ENCODE data around the gene SEC61B. TPM values are rescaled to one million over a fixed set of nuclear protein-coding genes. Genes with fewer than 3 reads are reported as not detected.

The SEC61B gene
- total RNA-seq, 6 donors from 2014 or later, result 26.2 to 128 (median 95.7) TPM

DNA sequence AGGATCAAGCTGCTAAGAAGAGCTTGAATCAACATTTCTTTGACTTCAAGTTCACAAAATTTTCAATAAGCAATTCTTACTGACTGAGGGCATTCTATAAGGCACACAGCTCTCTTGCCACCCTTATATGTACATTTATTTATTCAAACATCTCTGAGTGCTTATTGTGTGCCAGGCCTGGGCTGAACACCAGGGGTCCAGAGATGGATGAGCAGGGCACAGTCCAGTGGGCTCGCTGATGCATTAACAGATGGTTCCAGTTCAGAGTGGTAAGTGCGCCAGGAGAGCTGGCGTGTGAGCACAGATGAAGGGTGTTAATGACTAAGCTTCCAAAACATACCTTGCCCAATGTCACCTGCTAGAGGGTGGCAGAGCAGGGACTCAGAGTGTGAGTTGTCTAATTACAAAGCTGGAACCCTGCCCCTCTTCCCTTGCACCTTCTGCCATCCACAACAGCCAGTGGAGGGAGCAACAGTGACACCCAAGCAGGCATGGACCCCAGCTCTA lies 24.9 kb upstream of the SEC61B start:
- no peaks in the 10 kb centered on the region for H3K4me1 ChIP-seq
- TF ChIP-seq POLR2A (IDR thresholded peaks at IDR 0.05) (no peak), EP300 (IDR thresholded peaks at IDR 0.05) (no peak), POLR2AphosphoS5 (IDR thresholded peaks at IDR 0.05) (no peak)
- TF ChIP-seq, protein P1, sequence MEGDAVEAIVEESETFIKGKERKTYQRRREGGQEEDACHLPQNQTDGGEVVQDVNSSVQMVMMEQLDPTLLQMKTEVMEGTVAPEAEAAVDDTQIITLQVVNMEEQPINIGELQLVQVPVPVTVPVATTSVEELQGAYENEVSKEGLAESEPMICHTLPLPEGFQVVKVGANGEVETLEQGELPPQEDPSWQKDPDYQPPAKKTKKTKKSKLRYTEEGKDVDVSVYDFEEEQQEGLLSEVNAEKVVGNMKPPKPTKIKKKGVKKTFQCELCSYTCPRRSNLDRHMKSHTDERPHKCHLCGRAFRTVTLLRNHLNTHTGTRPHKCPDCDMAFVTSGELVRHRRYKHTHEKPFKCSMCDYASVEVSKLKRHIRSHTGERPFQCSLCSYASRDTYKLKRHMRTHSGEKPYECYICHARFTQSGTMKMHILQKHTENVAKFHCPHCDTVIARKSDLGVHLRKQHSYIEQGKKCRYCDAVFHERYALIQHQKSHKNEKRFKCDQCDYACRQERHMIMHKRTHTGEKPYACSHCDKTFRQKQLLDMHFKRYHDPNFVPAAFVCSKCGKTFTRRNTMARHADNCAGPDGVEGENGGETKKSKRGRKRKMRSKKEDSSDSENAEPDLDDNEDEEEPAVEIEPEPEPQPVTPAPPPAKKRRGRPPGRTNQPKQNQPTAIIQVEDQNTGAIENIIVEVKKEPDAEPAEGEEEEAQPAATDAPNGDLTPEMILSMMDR (IDR thresholded peaks at IDR 0.05), result no peak
- no peak for ATAC-seq (ENCODE audit: low FRiP score in 2 of 2)
- H3K27me3 ChIP-seq, result no peaks in the 10 kb centered on the region
- H3K36me3 ChIP-seq, result no peaks in the 10 kb centered on the region
- no peaks in the 10 kb centered on the region for H3K9me3 ChIP-seq
- DNase-seq, result no peak
- H3K4me3 ChIP-seq, result no peak overlapping the region
- WGBS, 2 donors, result 50 to 88% methylated on average over 1 to 3 of the region's 3 CpGs
- no peak overlapping the region for H3K27ac ChIP-seq

DNA sequence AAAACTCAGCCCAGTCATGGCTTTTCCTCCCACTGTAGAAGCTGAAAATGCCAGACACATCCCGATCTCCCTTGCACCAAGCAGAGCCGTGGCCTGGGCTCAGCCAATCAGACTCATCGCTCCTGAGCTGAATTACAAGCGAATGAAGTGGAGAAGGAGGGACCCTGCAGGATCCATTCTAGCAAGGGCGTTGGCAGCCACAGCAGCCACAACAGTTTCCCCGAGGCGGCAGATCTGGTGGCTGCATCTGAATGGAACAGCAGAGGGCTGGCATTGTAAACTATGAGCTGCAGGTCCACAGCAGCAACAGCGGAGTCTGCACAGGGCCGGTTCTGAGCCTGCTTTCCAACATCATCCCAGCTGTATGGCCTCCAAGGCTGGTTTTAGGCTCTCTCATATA lies 24.1 kb upstream of the SEC61B start:
- no peak overlapping the region for H3K4me3 ChIP-seq
- H3K27me3 ChIP-seq, result no peaks in the 10 kb centered on the region

DNA sequence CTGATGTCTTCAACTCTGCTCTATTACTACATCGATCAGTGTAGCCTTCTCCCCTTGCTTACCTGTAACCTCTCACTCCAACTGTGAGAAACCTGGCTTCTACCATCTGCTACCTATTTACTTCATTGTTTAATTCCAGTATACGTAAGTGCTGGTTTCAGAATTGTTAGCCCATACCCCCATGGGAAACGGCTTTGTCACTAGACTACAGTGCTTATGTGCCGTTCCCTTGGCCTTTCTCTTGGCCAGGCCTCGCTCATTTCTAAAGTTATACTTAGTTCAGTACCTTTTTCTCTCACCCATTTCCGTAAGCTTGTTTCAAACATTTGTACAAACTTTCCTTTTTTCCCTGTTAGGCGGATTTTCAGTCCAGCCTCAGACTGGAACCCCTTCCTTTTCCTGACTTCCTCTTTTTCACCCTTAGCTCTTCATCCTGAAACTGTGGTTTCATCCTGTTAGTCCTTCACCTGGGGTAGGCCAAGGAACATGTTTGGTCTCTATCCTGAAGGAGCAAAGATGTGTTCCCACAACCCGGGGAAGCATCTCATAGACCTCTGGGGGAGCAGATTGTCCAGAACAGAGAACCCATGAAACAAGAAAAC lies 22.0 kb upstream of the SEC61B start:
- no peaks in the 10 kb centered on the region for H3K4me1 ChIP-seq
- H3K27ac ChIP-seq, result no peak overlapping the region
- WGBS, 2 donors, result 85 to 89% methylated on average over 8 of the region's 8 CpGs
- no peak for TF ChIP-seq EP300 (IDR thresholded peaks at IDR 0.05)
- TF ChIP-seq POLR2A (IDR thresholded peaks at IDR 0.05), result no peak
- TF ChIP-seq, protein P1 (IDR thresholded peaks at IDR 0.05), result no peak
- no peak for TF ChIP-seq POLR2AphosphoS5 (IDR thresholded peaks at IDR 0.05)
- H3K27me3 ChIP-seq, result no peaks in the 10 kb centered on the region
- H3K4me3 ChIP-seq, result no peak overlapping the region
- ATAC-seq (ENCODE audit: low FRiP score in 2 of 2), result no peak
- DNase-seq, result no peak
- H3K9me3 ChIP-seq, result no peaks in the 10 kb centered on the region
- H3K36me3 ChIP-seq, result no peaks in the 10 kb centered on the region

More for the DNA sequence above, 24.1 kb upstream of the SEC61B start:
- no peak for ATAC-seq (ENCODE audit: low FRiP score in 2 of 2)
- Histone ChIP-seq H3K36me3 (no peaks in the 10 kb centered on the region), H3K4me1 (no peaks in the 10 kb centered on the region), H3K27ac (no peak overlapping the region), H3K9me3 (no peaks in the 10 kb centered on the region)
- WGBS, 2 donors, result 80 to 82% methylated on average over 2 to 9 of the region's 9 CpGs
- no peak for DNase-seq
- no peak for TF ChIP-seq POLR2A (IDR thresholded peaks at IDR 0.05)
- TF ChIP-seq, protein P1 (IDR thresholded peaks at IDR 0.05), result no peak
- no peak for TF ChIP-seq POLR2AphosphoS5 (IDR thresholded peaks at IDR 0.05)
- TF ChIP-seq EP300 (IDR thresholded peaks at IDR 0.05), result no peak

DNA sequence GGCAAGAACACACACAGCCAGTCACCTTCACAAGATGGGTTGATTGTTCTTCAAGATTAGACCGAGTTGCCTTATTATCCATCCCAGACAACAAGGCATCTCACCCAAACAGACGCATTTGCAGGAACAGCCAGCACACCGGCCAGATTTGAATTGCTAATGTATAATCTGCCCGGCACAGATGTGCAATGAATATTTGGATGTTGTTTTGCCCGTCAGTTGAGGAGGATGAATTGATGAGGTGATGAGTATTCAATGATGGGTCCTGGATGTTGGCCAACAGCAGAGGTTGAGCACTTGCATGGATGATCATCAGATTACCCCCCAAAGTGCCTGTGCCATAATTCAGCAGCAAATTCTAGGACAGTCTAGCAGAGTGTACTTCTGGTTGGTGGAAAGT lies 20.5 kb upstream of the SEC61B start:
- no peak for DNase-seq
- 69 to 78% methylated on average over 4 to 5 of the region's 5 CpGs for WGBS, 2 donors
- Histone ChIP-seq H3K4me1 (no peaks in the 10 kb centered on the region), H3K36me3 (no peaks in the 10 kb centered on the region), H3K9me3 (peaks cover 0 to under 1% (median 0%) of the 10 kb centered on the region in 4 donors), H3K4me3 (no peak overlapping the region), H3K27me3 (no peaks in the 10 kb centered on the region), H3K27ac (no peak overlapping the region)
- TF ChIP-seq POLR2A (IDR thresholded peaks at IDR 0.05) (no peak), EP300 (IDR thresholded peaks at IDR 0.05) (no peak), POLR2AphosphoS5 (IDR thresholded peaks at IDR 0.05) (no peak)
- TF ChIP-seq, protein P1 (IDR thresholded peaks at IDR 0.05), result no peak
- no peak for ATAC-seq (ENCODE audit: low FRiP score in 2 of 2)

DNA sequence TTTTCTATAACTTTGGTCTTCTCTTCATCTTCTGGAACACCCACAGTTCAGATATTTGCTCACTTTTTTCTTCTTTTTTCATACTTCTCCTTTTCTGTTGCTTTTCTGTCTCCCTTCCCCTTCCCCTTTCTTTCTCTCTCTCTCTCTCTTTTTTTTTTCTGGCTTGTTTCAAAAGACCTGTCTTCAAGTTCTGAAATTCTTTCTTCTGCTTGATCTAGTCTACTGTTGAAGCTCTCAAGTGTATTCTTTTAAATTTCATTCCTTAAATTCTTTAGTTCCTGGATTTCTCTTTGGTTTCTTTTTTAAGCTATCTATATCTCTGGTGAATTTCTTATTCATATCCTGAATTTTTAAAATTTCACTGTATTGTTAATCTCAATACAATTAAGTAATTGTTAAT lies 11.5 kb upstream of the SEC61B start:
- DNase-seq (no peak), ATAC-seq (ENCODE audit: low FRiP score in 2 of 2) (no peak)
- H3K4me1 ChIP-seq, result no peaks in the 10 kb centered on the region
- peaks cover 0 to 3% (median 0%) of the 10 kb centered on the region in 4 donors for H3K9me3 ChIP-seq
- no peak overlapping the region for H3K4me3 ChIP-seq
- H3K27me3 ChIP-seq, result no peaks in the 10 kb centered on the region
- TF ChIP-seq, protein P1 (IDR thresholded peaks at IDR 0.05), result no peak
- H3K36me3 ChIP-seq, result peaks cover 0 to 7% (median 2%) of the 10 kb centered on the region in 4 donors
- H3K27ac ChIP-seq, result no peak overlapping the region

Data from upper lobe of left lung (tissue), 6 donors.